GM19397 (cell line): ENCODE results near the gene ATOH8.
"Not testable (repeated sequence)": the region's sequence is repeated elsewhere in the genome, so short reads cannot be mapped to it uniquely, and the experiment has no call there.

Experiments used
- ATAC-seq: cut with Tn5 transposase; IDR thresholded peaks from one replicate; pipeline ENCODE4 v1.9.1; 2021; ENCODE audit warnings: mild to moderate bottlenecking, moderate library complexity; ENCODE audit not compliant: unreplicated experiment

ATOH8 gene, protein sequence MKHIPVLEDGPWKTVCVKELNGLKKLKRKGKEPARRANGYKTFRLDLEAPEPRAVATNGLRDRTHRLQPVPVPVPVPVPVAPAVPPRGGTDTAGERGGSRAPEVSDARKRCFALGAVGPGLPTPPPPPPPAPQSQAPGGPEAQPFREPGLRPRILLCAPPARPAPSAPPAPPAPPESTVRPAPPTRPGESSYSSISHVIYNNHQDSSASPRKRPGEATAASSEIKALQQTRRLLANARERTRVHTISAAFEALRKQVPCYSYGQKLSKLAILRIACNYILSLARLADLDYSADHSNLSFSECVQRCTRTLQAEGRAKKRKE

DNA sequence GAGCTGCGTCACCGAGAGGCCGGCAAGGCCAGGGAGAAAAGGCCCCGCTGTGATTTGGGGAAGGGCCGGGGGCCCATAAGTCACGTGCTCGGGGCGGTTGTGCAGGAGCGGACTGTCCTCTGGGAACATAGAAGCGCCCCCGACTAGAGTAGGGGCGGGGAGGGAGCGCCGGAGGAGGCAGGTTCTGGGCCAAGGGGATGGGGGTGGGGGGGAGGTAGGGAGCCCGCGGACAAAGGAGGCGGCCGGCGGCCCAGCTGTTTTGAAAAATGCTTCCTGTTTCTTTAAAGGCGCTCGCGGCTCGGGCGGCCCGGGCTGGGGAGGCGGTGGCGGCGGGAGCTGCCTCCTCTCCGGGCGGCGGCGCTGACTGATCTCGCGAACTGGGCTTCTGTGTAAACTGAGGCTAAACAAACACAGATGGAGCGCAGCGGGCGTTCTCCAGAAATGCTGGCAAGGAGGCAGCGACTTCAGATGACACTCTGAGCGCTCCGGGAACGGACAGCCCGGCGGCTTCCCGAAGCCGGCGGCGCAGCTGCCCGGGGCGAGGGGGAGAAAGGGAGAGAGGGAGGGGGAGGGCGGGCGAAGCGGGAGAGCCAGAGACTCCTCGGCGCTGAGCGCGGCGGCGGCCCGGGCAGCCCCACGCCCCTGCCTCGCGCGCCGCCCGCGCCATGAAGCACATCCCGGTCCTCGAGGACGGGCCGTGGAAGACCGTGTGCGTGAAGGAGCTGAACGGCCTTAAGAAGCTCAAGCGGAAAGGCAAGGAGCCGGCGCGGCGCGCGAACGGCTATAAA lies at the start of gene ATOH8:
TSS of gene ATOH8 (plus strand) at position 467 of the 788 bp plus-strand sequence. CDS start at position 666, 199 bp downstream.
- ATAC-seq, result no peak

- no peak for ATAC-seq
Observed at GRCh38 chr2:85704038-85704437, 49.8 kb upstream of the ATOH8 start.

- ATAC-seq, result no peak
Observed at GRCh38 chr2:85704800-85705679, 48.8 kb upstream of the ATOH8 start.

GRCh38 chr2:85705680-85706039 lies 48.1 kb upstream of the ATOH8 start:
- no peak for ATAC-seq

- no peak for ATAC-seq
Observed at GRCh38 chr2:85706063-85706462, 47.7 kb upstream of the ATOH8 start.

- ATAC-seq, result no peak
Observed at GRCh38 chr2:85706599-85707296, 47.0 kb upstream of the ATOH8 start.

DNA sequence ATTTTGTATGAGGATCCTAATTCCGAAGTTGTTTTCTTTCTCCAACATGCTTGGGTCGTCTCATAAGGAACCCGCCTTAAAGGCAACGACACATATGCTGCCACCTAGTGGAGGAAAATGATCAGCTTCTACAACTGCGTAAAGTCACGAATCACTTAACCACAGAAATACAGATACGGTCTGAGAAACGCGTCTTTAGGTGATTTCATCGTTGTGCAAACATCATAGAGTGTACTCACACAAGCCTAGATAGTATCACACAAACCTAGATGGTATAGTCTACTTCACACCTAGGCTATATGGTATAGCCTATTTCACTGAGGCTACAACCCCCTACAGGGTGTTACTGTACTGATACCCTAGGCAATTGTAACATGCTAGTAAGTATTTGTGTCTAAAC lies 46.5 kb upstream of the ATOH8 start:
- peak; percentile 50 for ATAC-seq

GRCh38 chr2:85708641-85709040 lies 45.1 kb upstream of the ATOH8 start:
- ATAC-seq, result no peak

- ATAC-seq, result no peak
Observed at GRCh38 chr2:85709401-85709811, 44.4 kb upstream of the ATOH8 start.

DNA sequence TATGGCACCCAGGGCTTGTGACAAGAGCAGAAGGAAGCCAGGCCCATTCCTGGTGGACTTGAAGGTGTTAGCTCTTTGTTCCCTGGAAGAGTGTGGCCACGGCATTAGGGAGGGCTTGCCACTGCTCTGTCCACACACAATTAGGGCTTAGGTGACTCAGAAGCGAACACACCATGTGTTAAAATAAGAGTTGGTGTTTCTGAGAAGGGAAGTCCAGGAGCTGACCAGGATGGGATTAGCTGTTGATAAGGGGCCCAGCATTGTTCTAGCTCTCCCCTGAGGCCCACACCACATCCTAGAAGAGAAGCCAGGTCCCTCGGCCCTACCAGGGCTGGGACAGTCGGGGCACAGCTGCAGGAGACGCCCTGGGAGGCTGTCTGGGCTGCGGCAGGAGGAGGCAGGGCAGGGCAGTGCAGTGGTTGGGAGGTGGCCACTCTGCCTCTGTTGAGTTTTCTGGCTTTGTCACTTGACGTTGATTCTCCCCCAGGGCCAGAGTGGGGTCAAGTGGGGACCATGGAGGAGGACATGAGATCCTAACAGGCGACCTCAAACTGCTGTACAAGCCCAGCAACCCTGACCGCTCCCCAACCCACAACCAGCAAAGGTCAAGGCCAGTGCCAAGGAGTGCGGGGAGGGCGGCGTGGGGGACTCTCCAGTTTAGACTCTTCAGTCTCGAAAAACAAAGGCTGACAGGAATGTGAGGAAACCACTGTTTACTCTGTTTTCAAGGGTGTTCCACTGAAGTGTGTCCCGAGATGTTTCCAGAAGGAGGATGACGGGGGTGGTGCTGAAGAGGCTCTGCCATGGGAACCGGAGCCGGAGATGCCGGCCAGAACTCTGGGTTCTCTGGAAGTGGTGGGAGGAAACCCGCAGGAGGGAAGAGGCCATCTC lies 42.9 kb upstream of the ATOH8 start:
- ATAC-seq, result no peak

DNA sequence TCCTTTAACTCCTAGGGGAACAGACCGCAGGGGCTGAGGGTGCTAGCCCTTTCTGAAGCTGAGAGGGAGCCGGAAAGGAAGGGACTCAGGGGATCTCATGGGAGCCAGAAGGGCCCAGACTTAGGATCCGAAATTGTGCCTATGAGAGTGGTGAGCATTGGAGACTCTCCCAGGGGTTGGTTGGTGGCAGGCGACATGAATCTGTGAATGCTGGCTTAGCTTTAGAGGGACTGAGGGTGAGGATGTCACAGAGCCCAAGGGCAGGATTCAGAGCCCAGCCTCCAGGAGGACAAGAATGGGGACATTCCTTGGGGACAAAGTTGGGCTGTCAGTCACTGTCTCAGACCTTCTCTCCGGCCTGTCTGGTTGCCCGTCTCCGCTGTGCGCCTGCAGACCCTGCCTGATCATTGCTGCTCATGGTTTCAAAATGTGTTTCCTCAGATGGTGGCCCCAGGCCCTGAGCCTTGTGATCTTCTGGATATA lies 42.2 kb upstream of the ATOH8 start:
- ATAC-seq, result no peak

GRCh38 chr2:85712336-85712735 lies 41.5 kb upstream of the ATOH8 start:
- no peak for ATAC-seq

GRCh38 chr2:85712849-85713612 lies 40.8 kb upstream of the ATOH8 start:
- ATAC-seq, result no peak

GRCh38 chr2:85713836-85714235 lies 40.0 kb upstream of the ATOH8 start:
- ATAC-seq, result no peak

GRCh38 chr2:85714421-85714820 lies 39.4 kb upstream of the ATOH8 start:
- ATAC-seq, result not testable (repeated sequence)

GRCh38 chr2:85714841-85715240 lies 39.0 kb upstream of the ATOH8 start:
- ATAC-seq, result no peak

- ATAC-seq, result no peak
Observed at GRCh38 chr2:85716346-85716914, 37.4 kb upstream of the ATOH8 start.

GRCh38 chr2:85717308-85718008 lies 36.3 kb upstream of the ATOH8 start:
- ATAC-seq, result no peak
